ENCODE results near the gene THRB.

DNA sequence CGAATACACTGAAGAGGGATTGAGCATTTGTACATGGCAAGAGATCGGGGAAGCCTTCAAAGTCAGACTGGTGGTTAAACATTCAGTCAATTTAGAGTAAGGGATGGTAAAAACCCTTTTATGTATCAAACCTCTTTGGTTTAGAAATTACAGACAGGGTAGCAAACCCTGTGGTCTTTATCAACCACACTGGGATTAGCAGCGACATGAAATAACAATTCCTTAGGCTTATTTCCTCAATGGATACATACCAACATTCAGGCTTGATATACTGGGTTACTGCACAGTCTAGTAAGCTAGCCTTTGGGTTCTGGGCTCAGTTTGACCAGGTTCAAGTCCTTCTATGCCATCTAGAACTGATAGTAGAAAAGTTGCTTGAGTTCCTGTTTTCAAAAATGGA, 127.4 kb downstream of the THRB start:
- TF ChIP-seq CTCF (conservative IDR thresholded peaks at IDR 0.05) (no peak), EZH2 (IDR thresholded peaks at IDR 0.05; ENCODE audit: low read depth) (no peak)
